AG10803 (cell line): ENCODE measurements around the gene HMGCL.

Experiments
- DNase-seq: peaks from one replicate; pipeline ENCODE4 v3.0.0; 2010; ENCODE audit warnings: low read depth
- H3K4me3 ChIP-seq: 2 replicates; pipeline ENCODE4 v1.5.1; 2011; ENCODE audit warnings: mild to moderate bottlenecking, low read length, control low read depth
- TF ChIP-seq, protein P1 (sequence below): conservative IDR thresholded peaks from 2 replicates; pipeline ENCODE4 v1.5.1; 2011; ENCODE audit warnings: mild to moderate bottlenecking, low read length, control low read depth, inconsistent platforms

Gene HMGCL

DNA sequence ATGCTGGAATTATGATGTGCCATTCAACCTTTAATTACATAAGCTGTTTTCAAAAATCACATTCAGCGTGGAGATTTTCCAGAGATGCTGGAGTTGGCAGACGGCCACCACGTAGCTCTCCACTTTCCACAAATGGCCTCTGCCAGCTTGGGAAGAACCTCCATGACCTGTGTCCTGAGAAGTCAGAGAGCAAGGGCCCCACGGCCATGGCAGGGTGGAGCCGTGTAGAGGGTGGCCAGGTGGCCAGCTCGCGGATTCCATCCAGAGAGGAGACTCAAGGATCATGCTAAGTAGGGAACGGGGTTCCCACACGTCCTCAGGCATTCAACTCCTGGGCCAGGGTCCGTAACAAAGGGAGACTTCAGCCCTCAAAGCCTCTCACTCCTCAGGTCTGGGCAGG is 23.4 kb downstream of the HMGCL start:
- TF ChIP-seq, protein P1, sequence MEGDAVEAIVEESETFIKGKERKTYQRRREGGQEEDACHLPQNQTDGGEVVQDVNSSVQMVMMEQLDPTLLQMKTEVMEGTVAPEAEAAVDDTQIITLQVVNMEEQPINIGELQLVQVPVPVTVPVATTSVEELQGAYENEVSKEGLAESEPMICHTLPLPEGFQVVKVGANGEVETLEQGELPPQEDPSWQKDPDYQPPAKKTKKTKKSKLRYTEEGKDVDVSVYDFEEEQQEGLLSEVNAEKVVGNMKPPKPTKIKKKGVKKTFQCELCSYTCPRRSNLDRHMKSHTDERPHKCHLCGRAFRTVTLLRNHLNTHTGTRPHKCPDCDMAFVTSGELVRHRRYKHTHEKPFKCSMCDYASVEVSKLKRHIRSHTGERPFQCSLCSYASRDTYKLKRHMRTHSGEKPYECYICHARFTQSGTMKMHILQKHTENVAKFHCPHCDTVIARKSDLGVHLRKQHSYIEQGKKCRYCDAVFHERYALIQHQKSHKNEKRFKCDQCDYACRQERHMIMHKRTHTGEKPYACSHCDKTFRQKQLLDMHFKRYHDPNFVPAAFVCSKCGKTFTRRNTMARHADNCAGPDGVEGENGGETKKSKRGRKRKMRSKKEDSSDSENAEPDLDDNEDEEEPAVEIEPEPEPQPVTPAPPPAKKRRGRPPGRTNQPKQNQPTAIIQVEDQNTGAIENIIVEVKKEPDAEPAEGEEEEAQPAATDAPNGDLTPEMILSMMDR, result no peak
- H3K4me3 ChIP-seq, result no peak overlapping the region
- no peak for DNase-seq

DNA sequence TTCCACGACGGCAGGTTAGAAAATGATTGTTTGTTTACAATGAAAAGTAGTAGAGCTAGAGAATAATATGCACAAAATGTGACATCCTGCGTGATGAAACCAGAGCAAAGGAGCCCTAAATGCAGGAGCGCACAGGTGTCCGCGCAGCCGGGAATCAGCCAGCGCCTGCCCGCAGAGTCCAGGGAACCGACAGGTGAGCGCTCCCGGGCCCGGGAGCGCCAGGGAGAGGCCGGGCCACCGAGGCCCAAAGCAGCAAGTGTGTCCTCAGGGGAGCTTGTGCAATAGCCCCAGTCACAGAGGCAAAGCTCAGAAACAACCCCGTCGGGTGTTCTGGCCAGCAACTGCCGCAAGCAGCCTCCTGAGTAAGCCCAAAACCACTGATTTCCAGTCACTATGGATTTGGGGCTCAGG is 23.9 kb downstream of the HMGCL start:
- H3K4me3 ChIP-seq, result peak overlapping the region; percentile 91
- no peak for DNase-seq
- TF ChIP-seq, protein P1, result no peak

DNA sequence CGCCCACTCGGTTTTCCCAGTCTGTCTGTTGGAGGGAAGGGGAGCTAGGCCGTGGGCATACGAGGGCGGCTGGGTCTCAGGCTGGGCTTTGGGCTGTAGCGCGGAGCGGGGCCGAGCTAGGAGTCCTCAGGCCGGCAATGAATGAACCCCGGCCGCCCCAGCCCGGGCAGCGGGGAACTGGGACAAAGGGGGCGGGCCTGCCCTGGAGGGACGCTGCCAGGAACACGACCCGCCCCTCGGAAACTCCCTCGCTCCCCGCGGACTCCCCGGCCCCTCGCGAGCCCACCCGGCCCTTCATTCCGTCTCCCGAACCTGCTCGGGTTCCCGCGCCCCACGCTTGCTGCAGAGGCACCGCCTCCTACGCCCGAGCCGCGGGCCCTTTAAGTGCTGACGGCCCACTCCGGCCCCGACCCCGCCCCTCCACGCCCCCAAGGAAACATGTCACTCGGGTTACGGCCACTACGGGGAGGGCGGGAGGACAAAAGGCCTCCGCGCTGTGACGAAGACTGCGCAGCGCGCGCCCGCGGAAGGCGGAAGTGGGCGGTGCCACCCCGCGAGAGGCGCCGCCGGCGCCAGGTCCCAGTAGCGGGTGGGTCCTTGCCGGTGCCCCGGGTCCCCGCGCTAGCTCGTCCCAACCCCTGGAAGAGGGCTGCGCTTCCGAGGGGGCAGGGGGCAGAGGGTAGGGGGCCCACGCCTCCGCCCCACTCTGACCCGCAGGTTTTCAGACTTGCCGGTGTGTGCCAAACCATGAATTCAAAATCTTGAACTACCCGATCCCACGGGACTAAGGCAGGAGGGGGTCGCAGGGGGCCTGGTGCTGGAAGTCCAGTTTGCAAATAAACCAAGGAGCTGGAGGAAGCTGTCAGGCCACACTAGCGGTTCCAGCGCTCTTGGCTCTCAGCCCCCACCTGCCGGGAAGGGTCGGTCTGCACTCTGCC is 24.6 kb downstream of the HMGCL start, which contains the start of gene GALE:
Gene GALE (minus strand): TSS at position 355 of the 938 bp plus-strand sequence. CDS start 1,747 bp downstream, outside the sequence.
- TF ChIP-seq, protein P1, result no peak
- peak within 1 kb of the TSS; percentile 91 for H3K4me3 ChIP-seq
- DNase-seq, result peak; percentile 94

DNA sequence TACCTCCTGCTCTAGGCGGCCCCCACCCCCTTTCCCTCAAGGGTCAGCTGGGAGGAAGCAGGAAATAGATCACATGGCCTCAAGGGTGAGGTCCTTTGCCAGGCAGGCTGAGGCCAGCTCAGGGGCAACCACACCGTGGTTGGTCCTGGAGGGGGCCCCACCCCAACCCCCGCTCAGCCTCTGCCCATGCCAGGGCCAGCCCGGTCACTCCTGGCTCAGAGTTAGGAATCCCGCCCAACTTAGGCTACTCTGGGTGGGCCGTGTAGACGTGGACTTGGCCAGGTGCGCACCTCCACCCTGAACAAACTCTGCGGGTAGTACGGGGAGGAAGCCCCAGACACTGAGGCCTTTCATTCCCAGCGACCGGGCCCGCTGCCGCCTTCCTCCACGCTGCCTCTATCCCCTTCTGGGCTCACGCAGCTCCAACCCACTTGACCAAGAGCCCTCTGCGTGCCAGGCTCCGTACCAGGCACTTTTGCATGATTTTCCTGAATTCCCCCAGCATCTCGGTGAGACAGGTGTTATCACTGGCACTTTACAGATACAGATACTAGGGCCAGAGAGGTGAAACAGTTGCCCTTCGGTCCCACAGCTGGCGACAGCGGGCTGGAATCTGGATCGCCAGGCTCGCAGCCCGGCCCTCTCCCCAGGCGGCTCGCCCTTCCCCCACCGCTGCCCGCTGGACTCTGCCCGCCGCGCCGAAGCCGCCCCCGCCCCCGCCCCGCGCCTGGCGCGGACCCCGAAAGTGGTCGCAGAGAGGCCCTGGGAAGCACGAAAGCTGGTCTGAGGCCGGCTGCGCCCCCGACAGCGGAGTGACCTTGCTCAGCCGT is 25.4 kb downstream of the HMGCL start:
- peak; percentile 37 for DNase-seq
- peak overlapping the region; percentile 91 for H3K4me3 ChIP-seq
- TF ChIP-seq, protein P1, result no peak

DNA sequence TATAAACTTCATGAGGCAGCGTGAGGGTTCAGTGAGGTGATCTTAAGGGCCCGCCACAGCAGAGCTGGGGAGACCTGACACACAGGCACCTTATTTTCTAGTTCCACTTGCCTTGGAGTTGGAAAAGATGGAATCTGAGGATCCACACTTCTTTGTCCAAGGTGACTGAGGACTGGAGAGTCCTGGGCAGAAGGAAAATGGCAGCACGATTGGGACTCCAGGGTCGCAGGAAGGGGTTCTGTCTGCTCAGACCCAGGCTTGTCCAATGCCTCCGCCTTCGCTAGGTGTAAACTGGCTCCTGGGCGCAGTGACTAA is 26.0 kb downstream of the HMGCL start:
- peak overlapping the region; percentile 91 for H3K4me3 ChIP-seq
- TF ChIP-seq, protein P1, result no peak
- no peak for DNase-seq

DNA sequence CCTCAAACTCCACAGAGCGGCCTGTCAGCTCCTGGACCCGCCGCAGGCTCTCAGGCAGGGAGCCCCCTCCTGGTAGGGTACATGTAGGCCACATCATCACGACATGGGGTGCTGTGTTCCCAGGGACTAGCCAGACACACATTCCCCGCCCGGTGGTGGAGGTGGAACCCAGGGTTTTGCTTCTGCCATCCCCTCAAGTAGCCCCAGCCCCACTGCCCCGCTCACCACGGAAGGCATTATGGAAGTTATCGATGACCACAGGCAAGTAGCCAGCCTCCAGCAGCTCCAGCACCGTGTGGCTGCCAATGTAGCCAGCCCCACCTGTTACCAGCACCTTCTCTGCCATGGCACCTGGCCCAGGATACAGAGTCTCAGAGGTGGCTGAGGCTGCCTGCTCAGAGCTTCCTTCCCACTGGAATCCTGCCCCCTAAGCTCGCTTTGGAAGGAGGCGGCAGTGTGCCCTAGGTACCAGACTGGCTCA is 26.5 kb downstream of the HMGCL start:
- no peak for DNase-seq
- H3K4me3 ChIP-seq, result no peak overlapping the region

More for the DNA sequence above, 26.5 kb downstream of the HMGCL start:
- TF ChIP-seq, protein P1, result no peak; the same call in 1 of the 2 replicates
